Camera-type eye (tissue), 1 donor: ENCODE data around the gene SEC22C. TPM values are rescaled to one million over a fixed set of nuclear protein-coding genes. Genes with fewer than 3 reads are reported as not detected.

Experiments
- total RNA-seq: library from RNA; depleted of rRNA; stranded (reverse); fragments of >200 nt; gene quantifications from one replicate; pipeline ENCODE4 v1.2.3, GENCODE V29; 2014

SEC22C gene
- total RNA-seq, result 65.3 TPM

DNA sequence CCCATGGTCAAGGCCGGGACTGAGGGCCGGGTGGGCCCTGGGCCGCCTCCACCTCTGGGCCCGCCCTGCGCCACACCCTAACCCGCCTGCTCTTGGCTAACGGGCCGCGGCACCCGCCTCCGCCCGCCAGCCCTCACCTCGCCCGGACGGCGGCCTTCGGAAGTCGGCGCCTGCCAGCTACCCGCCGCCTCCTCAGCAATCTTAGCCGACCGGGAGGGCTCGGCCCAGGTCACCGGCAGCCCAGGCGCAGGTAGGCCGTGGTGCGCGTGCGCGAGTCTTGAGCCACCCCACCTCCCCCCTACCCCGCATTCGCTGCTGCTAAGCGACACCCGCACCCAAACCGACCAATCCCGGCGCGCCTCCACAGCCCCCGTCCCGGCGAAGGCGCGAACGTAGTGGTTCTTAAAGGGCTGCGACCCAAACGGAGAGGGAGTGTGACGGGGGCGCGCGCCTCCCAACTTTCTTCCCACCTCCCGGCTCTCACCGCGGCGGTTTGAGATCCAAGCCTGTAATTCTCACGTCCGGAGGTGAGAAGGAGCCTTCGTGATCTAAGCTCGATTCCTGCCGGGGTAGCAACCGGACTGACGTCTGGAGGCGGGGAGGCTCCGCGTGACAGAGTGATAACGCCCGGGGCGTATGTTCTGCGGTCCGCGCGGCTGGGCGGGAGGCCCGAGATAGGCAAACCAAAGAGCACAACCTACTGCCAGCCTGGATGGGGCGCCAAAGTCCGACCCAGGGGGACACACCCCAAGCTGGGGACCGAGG is at the start of gene SEC22C:
SEC22C (minus strand) TSS at position 259 of the 765 bp plus-strand sequence. CDS start 12,921 bp downstream, outside the sequence.

DNA sequence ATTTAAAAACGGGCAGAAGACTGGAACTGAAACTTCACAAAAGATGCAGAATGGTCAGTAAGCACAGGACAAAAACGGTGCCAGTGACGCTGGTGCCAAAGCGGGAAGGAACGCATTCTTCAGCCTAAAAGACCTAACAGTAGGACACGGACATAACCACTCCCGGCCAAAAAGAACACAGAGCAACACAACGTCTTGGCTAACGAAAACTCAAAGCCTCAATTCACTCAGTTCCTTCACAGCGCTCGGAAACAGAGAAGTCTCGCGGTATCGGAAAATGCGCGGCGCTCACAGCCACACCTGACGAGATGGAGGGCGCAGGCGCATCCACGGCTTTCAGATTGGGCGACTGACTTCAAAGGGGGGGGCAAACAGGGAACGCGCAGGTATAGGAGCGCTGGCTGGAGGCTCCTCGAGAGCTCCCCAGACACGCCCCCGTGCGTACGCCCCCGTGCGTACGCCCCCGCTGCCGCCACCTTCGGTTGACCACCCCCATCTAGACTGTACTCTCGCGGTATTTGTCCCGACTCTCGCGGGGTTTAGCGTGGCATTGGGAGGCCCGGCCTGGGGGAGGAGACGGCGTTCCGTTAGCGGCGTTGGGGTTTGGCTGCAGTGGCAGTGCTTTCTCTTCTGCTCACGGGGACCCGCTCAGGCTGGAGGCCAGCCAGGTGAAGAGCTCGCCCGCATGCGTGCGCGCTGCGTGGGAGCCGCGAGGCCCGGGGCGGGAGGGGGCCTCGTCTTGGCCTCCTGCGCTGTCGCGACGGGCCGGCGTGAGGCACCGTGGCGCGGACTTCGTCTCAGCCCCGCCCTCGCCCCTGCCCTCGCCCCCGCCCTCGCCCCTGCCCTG is 18.6 kb upstream of the SEC22C start, which contains the start of gene NKTR:
NKTR (plus strand) TSS at position 576 of the 847 bp plus-strand sequence. CDS start 321 bp downstream, outside the sequence.

DNA sequence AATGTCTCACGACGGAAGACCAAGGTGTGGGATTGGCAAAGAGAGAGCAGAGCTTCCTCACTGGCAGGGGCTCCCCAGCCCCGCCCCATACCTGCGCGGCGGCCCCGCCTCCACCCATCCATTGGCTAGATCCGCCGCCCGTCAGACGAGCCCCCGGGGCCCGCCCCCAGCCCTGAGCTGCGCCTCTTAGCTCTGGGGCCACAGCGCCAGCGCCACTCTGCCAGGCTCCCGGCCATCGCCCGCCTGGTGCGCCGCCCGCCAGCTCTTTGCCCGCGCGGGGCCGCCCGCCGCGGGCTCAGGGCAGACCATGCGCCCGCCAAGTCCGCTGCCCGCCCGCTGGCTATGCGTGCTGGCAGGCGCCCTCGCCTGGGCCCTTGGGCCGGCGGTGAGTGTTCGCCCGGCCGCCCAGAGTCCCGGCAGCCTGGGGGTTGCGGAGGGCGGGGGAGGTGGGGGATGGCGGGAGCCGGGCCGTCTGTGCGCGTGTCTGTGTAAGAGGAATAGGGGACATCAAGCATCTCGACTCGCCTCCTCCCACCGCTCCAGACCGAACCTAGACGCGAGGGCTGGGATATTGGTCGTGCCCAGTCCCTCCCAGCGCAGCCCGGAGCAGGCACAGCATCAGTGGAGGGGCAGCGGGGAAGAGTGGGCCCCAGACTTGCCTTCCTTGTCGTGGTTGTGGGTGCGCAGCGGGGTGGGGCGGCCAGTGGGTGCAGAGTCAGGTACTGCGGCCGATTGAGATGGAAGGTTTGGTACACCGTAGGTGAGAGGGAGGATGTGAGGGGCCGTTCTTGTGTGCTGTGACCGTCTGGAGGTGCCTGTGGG is 79.1 kb downstream of the SEC22C start, which contains the start of gene VIPR1:
VIPR1 (plus strand) TSS at position 215 of the 822 bp plus-strand sequence; CDS start at position 308, 93 bp downstream.

Other genes with a start within 250 kb of the SEC22C start
- gene LYZL4, start 171.4 kb downstream of the SEC22C start, total RNA-seq, result not detected
- gene VIPR1, start 79.3 kb downstream of the SEC22C start, total RNA-seq, result 3.7 TPM
- gene SS18L2, start 8.9 kb upstream of the SEC22C start, total RNA-seq, result 19.0 TPM
- 337 TPM for gene NKTR, start 18.7 kb upstream of the SEC22C start, total RNA-seq
- gene ZBTB47, start 71.7 kb upstream of the SEC22C start, total RNA-seq, result 22.9 TPM
- gene KLHL40, start 103.6 kb upstream of the SEC22C start, total RNA-seq, result 7.7 TPM
- 9.6 TPM for gene HHATL, start 120.8 kb upstream of the SEC22C start, total RNA-seq
- gene CCDC13, start 191.3 kb upstream of the SEC22C start, total RNA-seq, result 9.3 TPM
- gene HIGD1A, start 222.5 kb upstream of the SEC22C start, total RNA-seq, result 116 TPM
- gene ACKR2, start 227.5 kb upstream of the SEC22C start, total RNA-seq, result 1.1 TPM